Neural crest cell (in vitro differentiated cells): Measurements from ENCODE around the gene CNKSR3. TPM values are rescaled to one million over a fixed set of nuclear protein-coding genes. Genes with fewer than 3 reads are reported as not detected.

Source experiments
- DNase-seq: peaks from one replicate; pipeline ENCODE4 v3.0.0; 2021; ENCODE audit warnings: low read depth, mixed read lengths, low spot score
- H3K27ac Mint-ChIP-seq: one replicate; pipeline ENCODE4 v1.8.0; 2021; ENCODE audit warnings: mild to moderate bottlenecking, mixed read lengths; ENCODE audit not compliant: unreplicated experiment
- H3K27me3 Mint-ChIP-seq: 2 replicates; pipeline ENCODE4 v1.8.0; 2021; ENCODE audit warnings: low read depth, mild to moderate bottlenecking, mixed read lengths
- H3K36me3 Mint-ChIP-seq: 2 replicates; pipeline ENCODE4 v1.8.0; 2021; ENCODE audit warnings: low read depth, mild to moderate bottlenecking, mixed read lengths
- H3K4me1 Mint-ChIP-seq: 2 replicates; pipeline ENCODE4 v1.8.0; 2021; ENCODE audit warnings: mixed read lengths
- H3K4me3 Mint-ChIP-seq: one replicate; pipeline ENCODE4 v1.8.0; 2021; ENCODE audit warnings: mild to moderate bottlenecking, mixed read lengths
- H3K9me3 Mint-ChIP-seq: 2 replicates; pipeline ENCODE4 v1.8.0; 2021; ENCODE audit warnings: mixed read lengths
- CTCF ChIP-seq: fragments of 200-600 bp; sonication (generic); conservative IDR thresholded peaks from 2 replicates; pipeline ENCODE4 v1.5.0; 2021; ENCODE audit warnings: antibody characterized with exemption, mild to moderate bottlenecking
- total RNA-seq: library from RNA; stranded (reverse); gene quantifications from 2 replicates; pipeline ENCODE4 v1.2.1, GENCODE V29; 2021

Gene CNKSR3
- total RNA-seq, 1 donor from 2014 or later = 11.7 TPM

GRCh38 chr6:154539593-154540269, 29.2 kb upstream of the CNKSR3 start:
- H3K27me3 Mint-ChIP-seq = peaks cover 15% of the 10 kb centered on the region
- peaks cover 44% of the 10 kb centered on the region for H3K4me1 Mint-ChIP-seq
- H3K9me3 Mint-ChIP-seq = no peaks in the 10 kb centered on the region
- TF ChIP-seq CTCF = no peak
- H3K36me3 Mint-ChIP-seq = no peaks in the 10 kb centered on the region
- no peak overlapping the region for H3K4me3 Mint-ChIP-seq
- no peak for DNase-seq
- no peak overlapping the region for H3K27ac Mint-ChIP-seq

GRCh38 chr6:154538640-154539191, 28.2 kb upstream of the CNKSR3 start:
- Mint-ChIP-seq H3K9me3 (no peaks in the 10 kb centered on the region), H3K4me3 (no peak overlapping the region), H3K36me3 (no peaks in the 10 kb centered on the region), H3K27me3 (peaks cover 14% of the 10 kb centered on the region), H3K4me1 (peaks cover 44% of the 10 kb centered on the region), H3K27ac (no peak overlapping the region)
- TF ChIP-seq CTCF = no peak
- DNase-seq = no peak

GRCh38 chr6:154537511-154538325, 27.2 kb upstream of the CNKSR3 start:
- peaks cover 6% of the 10 kb centered on the region for H3K27me3 Mint-ChIP-seq
- peaks cover 35% of the 10 kb centered on the region for H3K4me1 Mint-ChIP-seq
- H3K27ac Mint-ChIP-seq = peak overlapping the region; percentile 52
- no peak for TF ChIP-seq CTCF
- H3K4me3 Mint-ChIP-seq = peak overlapping the region; percentile 33
- no peaks in the 10 kb centered on the region for H3K36me3 Mint-ChIP-seq
- DNase-seq = peak; percentile 26
- H3K9me3 Mint-ChIP-seq = no peaks in the 10 kb centered on the region

GRCh38 chr6:154536999-154537398, 26.5 kb upstream of the CNKSR3 start:
- Mint-ChIP-seq H3K27me3 (peaks cover 4% of the 10 kb centered on the region), H3K36me3 (no peaks in the 10 kb centered on the region), H3K27ac (peak overlapping the region; percentile 81), H3K4me1 (peaks cover 30% of the 10 kb centered on the region), H3K4me3 (no peak overlapping the region), H3K9me3 (no peaks in the 10 kb centered on the region)
- TF ChIP-seq CTCF = no peak
- DNase-seq = no peak

GRCh38 chr6:154536255-154536654, 25.8 kb upstream of the CNKSR3 start:
- Mint-ChIP-seq H3K4me1 (peaks cover 28% of the 10 kb centered on the region), H3K36me3 (no peaks in the 10 kb centered on the region), H3K4me3 (no peak overlapping the region), H3K27me3 (peaks cover 2% of the 10 kb centered on the region), H3K27ac (no peak overlapping the region), H3K9me3 (no peaks in the 10 kb centered on the region)
- DNase-seq = no peak
- TF ChIP-seq CTCF = no peak
